GM15510 (cell line): ENCODE measurements around the gene RUSF1.
A peak's percentile ranks its signal among the peaks of the same experiment; 100 is the strongest.

Experiments used
- POLR2A ChIP-seq: IDR thresholded peaks from 3 replicates; pipeline ENCODE4 v1.6.1; 2011; ENCODE audit warnings: borderline replicate concordance; ENCODE audit not compliant: insufficient read length; ENCODE audit errors: extremely low read depth

RUSF1 gene

DNA sequence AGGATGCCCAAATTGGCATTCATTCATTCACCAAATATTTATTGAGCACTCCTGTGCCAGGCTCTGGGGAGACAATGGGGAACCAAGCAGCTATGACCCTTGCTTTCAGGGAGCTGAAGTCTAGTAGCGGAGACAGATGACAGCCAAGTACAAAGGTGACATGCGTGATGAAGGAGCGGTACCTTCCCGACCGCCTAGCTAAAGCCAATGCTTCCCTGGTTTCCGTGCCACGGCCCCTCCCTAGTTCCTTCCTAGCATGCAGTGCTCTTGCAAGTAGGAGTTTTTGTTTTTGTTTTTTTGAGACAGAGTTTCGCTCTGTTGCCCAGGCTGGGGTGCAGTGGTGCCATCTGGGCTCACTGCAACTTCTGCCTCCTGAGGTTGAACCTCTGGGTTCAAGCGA is 28.4 kb downstream of the RUSF1 start:
- no peak for TF ChIP-seq POLR2A

DNA sequence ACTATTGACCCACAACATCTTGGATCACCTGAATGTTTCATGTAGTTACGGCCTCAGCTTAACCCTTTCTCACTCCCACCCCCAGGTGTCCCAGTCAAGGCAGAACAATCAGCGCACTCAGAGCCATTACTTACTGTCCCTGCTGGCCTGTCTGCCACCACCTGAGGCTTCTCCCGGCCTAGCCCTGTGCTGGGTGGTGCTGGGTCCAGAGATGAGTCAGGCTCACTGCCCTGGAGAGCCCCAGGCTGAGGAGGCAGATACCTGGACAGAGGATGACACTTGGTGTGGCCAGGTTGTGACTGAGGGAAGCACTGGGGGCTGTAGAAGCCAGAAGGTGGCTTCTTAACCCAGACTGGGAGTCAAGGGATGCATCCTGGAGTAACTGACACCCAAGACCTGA is 29.2 kb downstream of the RUSF1 start:
- TF ChIP-seq POLR2A, result no peak

- TF ChIP-seq POLR2A, result no peak
Observed at GRCh38 chr16:31477220-31478216, 30.7 kb downstream of the RUSF1 start.

DNA sequence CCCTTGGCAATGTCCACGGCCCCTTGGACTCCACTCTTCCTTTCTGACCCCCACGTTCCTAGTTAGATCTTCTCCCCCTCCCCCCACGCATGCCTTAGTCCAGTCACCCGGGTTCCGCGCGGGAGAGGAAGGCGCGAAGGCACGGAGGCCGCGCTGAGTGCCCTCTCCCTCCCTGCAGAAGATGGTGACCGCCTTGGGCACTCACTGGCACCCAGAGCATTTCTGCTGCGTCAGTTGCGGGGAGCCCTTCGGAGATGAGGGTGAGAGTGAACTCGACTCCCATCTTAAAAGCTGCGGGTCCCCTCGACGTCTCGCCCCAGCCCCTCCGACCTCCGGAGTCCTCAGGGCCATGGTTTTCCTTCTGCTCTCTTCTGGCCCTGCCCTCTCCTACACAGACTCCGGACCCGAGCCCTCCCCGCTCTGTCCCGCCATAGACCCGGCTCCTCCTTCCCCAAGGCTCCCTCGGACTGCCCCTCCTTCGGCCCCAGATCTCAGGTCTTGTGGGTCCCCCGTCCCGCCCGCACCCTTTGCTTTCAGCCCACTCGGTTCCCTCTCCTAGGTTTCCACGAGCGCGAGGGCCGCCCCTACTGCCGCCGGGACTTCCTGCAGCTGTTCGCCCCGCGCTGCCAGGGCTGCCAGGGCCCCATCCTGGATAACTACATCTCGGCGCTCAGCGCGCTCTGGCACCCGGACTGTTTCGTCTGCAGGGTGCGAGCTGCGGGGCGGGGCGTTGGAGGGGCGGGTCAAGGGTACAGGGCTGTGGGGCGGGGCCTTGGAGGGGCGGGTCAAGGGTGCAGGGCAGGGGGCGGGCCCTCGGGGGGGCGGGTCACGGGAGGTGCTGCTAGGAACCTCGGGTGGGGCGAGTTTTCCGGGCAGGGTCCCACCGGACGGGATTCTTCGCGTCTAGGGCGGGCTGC is 31.6 kb downstream of the RUSF1 start:
- peak; percentile 29 for TF ChIP-seq POLR2A

DNA sequence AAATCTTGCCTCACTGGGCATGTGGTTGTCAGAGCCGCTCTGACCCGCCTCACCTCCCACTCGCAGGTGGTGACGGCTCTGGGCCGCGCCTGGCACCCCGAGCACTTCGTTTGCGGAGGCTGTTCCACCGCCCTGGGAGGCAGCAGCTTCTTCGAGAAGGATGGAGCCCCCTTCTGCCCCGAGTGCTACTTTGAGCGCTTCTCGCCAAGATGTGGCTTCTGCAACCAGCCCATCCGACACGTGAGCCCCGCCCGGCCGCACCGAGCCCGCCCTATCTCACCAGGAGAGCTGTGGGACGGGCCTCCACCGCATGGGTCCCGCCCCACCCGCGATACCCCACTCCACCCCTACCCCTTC is 32.3 kb downstream of the RUSF1 start:
- TF ChIP-seq POLR2A, result no peak

- no peak for TF ChIP-seq POLR2A
Observed at GRCh38 chr16:31474773-31475738, 33.1 kb downstream of the RUSF1 start.

GRCh38 chr16:31474173-31474714 is 33.9 kb downstream of the RUSF1 start:
- TF ChIP-seq POLR2A, result no peak

DNA sequence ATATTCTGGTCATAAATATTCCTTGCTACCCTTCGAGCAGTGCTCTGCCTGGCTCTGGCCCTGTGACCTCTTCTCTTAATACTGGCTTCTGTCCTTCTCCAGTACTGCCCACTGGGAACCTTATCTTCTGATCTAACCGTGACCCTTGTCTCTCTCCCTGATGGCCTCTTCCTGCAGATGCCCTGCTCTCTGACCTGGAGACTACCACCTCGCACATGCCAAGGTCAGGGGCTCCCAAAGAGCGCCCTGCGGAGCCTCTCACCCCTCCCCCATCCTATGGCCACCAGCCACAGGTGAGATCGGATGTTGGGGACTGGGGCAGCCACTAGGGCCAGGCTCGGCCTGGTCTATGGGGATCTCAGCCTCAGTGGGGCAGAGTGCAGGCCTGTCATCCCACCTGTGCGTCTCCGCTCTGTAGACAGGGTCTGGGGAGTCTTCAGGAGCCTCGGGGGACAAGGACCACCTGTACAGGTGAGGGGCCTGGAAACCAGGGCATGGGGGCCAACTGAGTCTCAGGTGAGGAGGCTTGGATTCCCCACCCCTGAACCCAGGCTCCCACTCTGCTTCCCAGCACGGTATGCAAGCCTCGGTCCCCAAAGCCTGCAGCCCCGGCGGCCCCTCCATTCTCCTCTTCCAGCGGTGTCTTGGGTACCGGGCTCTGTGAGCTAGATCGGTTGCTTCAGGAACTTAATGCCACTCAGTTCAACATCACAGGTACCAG is 34.8 kb downstream of the RUSF1 start:
- TF ChIP-seq POLR2A, result no peak

- TF ChIP-seq POLR2A, result no peak
Observed at GRCh38 chr16:31472709-31473203, 35.4 kb downstream of the RUSF1 start.

DNA sequence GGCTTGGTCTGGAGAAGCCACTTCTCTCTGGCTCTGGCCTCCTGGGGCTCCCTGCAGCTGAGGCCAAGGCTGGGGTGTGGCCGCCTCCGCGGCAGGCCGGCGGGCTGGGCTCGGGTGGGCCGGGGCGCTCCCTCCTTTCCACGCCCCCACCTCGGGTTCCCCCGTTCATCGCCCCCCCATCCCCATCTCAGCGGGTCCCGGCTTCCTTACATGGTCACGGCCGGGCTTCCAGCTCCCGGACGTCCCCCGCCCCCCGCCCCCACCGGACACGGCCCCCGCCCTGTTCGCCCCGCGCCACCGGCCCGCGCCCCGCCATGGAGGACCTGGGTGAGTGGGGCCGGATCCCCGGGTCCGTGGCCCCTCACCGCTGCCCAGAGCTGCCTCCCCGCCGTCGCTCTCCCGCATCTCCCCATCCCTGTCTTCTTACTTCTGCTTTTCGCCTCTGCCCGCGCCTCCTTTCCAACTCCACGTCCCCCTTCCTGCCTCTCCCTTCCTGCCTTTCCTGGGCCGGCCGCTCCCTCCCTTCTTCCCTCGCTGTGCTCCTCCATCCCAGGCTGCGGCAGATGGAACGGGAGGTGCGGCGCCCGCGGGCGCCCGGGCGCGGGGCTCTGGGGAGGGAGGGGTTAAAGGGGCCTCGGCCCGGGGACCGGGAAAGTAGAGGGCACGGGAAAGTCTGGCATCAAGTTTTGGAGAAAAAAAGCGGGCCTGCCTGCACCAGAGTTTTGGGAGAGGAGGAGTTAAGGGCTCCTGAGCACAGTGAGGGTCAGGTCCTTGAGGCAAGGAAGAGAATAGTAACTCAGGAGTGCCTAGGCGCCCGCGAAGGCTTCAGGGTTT is 36.1 kb downstream of the RUSF1 start, which contains the start of gene TGFB1I1:
Gene TGFB1I1 (plus strand): TSS at position 278 of the 834 bp plus-strand sequence. CDS start 37 bp downstream, at position 315.
- no peak for TF ChIP-seq POLR2A

GRCh38 chr16:31471241-31471874 is 36.8 kb downstream of the RUSF1 start:
- TF ChIP-seq POLR2A, result no peak

GRCh38 chr16:31470615-31471014 is 37.6 kb downstream of the RUSF1 start:
- TF ChIP-seq POLR2A, result no peak
